HepG2 (cell line): ENCODE data around the gene SLFN14. TPM values are rescaled to one million over a fixed set of nuclear protein-coding genes. Genes with fewer than 3 reads are reported as not detected.

Experiments used
- AHR ChIP-seq: IDR thresholded peaks from 2 replicates; pipeline ENCODE4 v1.6.1; 2018; ENCODE audit warnings: missing genetic modification reagents, missing compliant biosample characterization
- AKNA ChIP-seq: sonication (generic); formaldehyde crosslinking; IDR thresholded peaks from 2 replicates; pipeline ENCODE4 v1.4.0; 2020; ENCODE audit warnings: missing genetic modification reagents, borderline replicate concordance
- EP300 ChIP-seq, 3 experiments: sonication (generic) in 1 of 3; formaldehyde crosslinking in 1 of 3; IDR thresholded peaks; 2 replicates each; pipeline versions ENCODE4 v1.5.1 to v1.6.1; 2011 to 2020; ENCODE audit warnings: low read depth in 2 of 3, low read length in 2 of 3, borderline replicate concordance in 1 of 3, improper control_type of control experiment in 1 of 3, mild to moderate bottlenecking in 1 of 3, missing genetic modification reagents in 1 of 3, moderate library complexity in 1 of 3
- EZH2 ChIP-seq: conservative IDR thresholded peaks from 2 replicates; pipeline ENCODE4 v1.6.1; 2012; ENCODE audit warnings: mild to moderate bottlenecking, low read depth, low read length, moderate library complexity
- FOXA3 ChIP-seq: IDR thresholded peaks from 2 replicates; pipeline ENCODE4 v1.6.1; 2016; ENCODE audit warnings: missing genetic modification reagents, missing compliant biosample characterization
- MIXL1 ChIP-seq: IDR thresholded peaks from 2 replicates; pipeline ENCODE4 v1.6.1; 2016
- MTA1 ChIP-seq: sonication (generic); formaldehyde crosslinking; IDR thresholded peaks from 2 replicates; pipeline ENCODE4 v1.4.0; 2020; ENCODE audit warnings: missing genetic modification reagents, mild to moderate bottlenecking, borderline replicate concordance
- MXI1 ChIP-seq: IDR thresholded peaks from 3 replicates; pipeline ENCODE4 v1.6.1; 2012; ENCODE audit warnings: low read depth, low read length, inconsistent platforms, borderline replicate concordance
- NAIF1 ChIP-seq: sonication (generic); formaldehyde crosslinking; IDR thresholded peaks from 2 replicates; pipeline ENCODE4 v1.5.0; 2020; ENCODE audit warnings: mild to moderate bottlenecking, missing genetic modification reagents, borderline replicate concordance
- NFRKB ChIP-seq: fragments of 450-650 bp; IDR thresholded peaks from 2 replicates; pipeline ENCODE4 v1.6.1; 2017
- POLR2G ChIP-seq: fragments of 200-400 bp; formaldehyde crosslinking; IDR thresholded peaks from 2 replicates; pipeline ENCODE4 v1.6.1; 2018; ENCODE audit warnings: mild to moderate bottlenecking, low read depth, low read length, moderate library complexity
- RNF2 ChIP-seq: fragments of 450-650 bp; conservative IDR thresholded peaks from 2 replicates; pipeline ENCODE4 v1.6.1; 2016; ENCODE audit warnings: low read depth
- ZNF256 ChIP-seq: sonication (generic); formaldehyde crosslinking; conservative IDR thresholded peaks from 2 replicates; pipeline ENCODE4 v1.4.0; 2020; ENCODE audit warnings: missing genetic modification reagents
- ZNF264 ChIP-seq: sonication (generic); formaldehyde crosslinking; IDR thresholded peaks from 2 replicates; pipeline ENCODE4 v1.4.0; 2020; ENCODE audit warnings: missing genetic modification reagents
- ZNF275 ChIP-seq: sonication (generic); formaldehyde crosslinking; IDR thresholded peaks from 2 replicates; pipeline ENCODE4 v1.8.0; 2022; ENCODE audit warnings: missing genetic modification reagents, mild to moderate bottlenecking, inconsistent platforms, borderline replicate concordance
- ZNF329 ChIP-seq: sonication (generic); formaldehyde crosslinking; IDR thresholded peaks from 2 replicates; pipeline ENCODE4 v1.9.0; 2021; ENCODE audit warnings: low read depth, mild to moderate bottlenecking, missing genetic modification reagents
- ZNF382 ChIP-seq: sonication (generic); formaldehyde crosslinking; IDR thresholded peaks from 2 replicates; pipeline ENCODE4 v1.5.0; 2020; ENCODE audit warnings: missing genetic modification reagents, mild to moderate bottlenecking, borderline replicate concordance
- ZNF431 ChIP-seq: sonication (generic); formaldehyde crosslinking; IDR thresholded peaks from 2 replicates; pipeline ENCODE4 v1.9.0; 2022; ENCODE audit warnings: missing genetic modification reagents, low read depth, mild to moderate bottlenecking, borderline replicate concordance
- ZNF460 ChIP-seq: sonication (generic); formaldehyde crosslinking; IDR thresholded peaks from 2 replicates; pipeline ENCODE4 v1.5.1; 2020; ENCODE audit warnings: missing genetic modification reagents, mild to moderate bottlenecking, borderline replicate concordance
- ZNF468 ChIP-seq: sonication (generic); formaldehyde crosslinking; IDR thresholded peaks from 2 replicates; pipeline ENCODE4 v1.8.0; 2022; ENCODE audit warnings: mild to moderate bottlenecking, moderate library complexity, missing genetic modification reagents
- ZNF513 ChIP-seq: sonication (generic); formaldehyde crosslinking; conservative IDR thresholded peaks from 2 replicates; pipeline ENCODE4 v1.5.0; 2020; ENCODE audit warnings: missing genetic modification reagents
- ZNF766 ChIP-seq: sonication (generic); formaldehyde crosslinking; IDR thresholded peaks from 2 replicates; pipeline ENCODE4 v1.5.0; 2020; ENCODE audit warnings: missing genetic modification reagents, borderline replicate concordance
- polyA plus RNA-seq, 8 experiments: library from polyadenylated mRNA; depleted of rRNA in 3 of 8; stranded (reverse) in 7 of 8; unstranded in 1 of 8; fragments of >200 nt; fragmentation: Illumina TruSeq in 4 of 8; extraction: Trizol in 4 of 8; gene quantifications; 2 replicates each; pipeline versions ENCODE4 v1.2.1 to v1.2.3, GENCODE V29; 2011 to 2016; ENCODE audit warnings: low read depth in 4 of 8, missing spikeins in 1 of 8, mixed read lengths in 1 of 8; ENCODE audit not compliant: insufficient read depth in 1 of 8
- total RNA-seq, 5 experiments: library from RNA; depleted of rRNA; stranded (reverse); fragments of >200 nt; fragmentation: Illumina TruSeq; extraction: Trizol; gene quantifications; 2 replicates each; pipeline ENCODE4 v1.2.3, GENCODE V29; 2016; ENCODE audit warnings: low read depth in 1 of 5

SLFN14 gene
- total and polyA plus RNA-seq, 2 of the 13 experiments (the other 11 are each of a cell fraction or from before 2014, with no cell fraction given) = not detected

- TF ChIP-seq AKNA (CRISPR knock-in tag) (no peak), ZNF329 (0 out of 2 replicates have a peak, but pooled peaks have one; percentile 37), POLR2G (peak; percentile 96), MXI1 (peak; percentile 40; the same call in 1 of the 3 replicates), ZNF766 (CRISPR knock-in tag) (0 out of 2 replicates have a peak, but pooled peaks have one; percentile 86), EP300 (IDR thresholded peaks at IDR 0.05; ENCODE audit: low read depth in 2 of 2, low read length in 2 of 2) (peak in 1 of 2 experiments; percentile 48; a peak in 1 of 4 replicates), EP300 (CRISPR knock-in tag; IDR thresholded peaks at IDR 0.05; ENCODE audit: borderline replicate concordance) (no peak), FOXA3 (CRISPR knock-in tag) (peak; percentile 46), NAIF1 (CRISPR knock-in tag) (no peak; the same call in 1 of the 2 replicates), EZH2 (no peak), AHR (0 out of 2 replicates have a peak, but pooled peaks have one; percentile 30), ZNF275 (peak; percentile 40; the same call in 1 of the 2 replicates), ZNF468 (CRISPR knock-in tag) (no peak), MIXL1 (peak; percentile 87), RNF2 (no peak; the same call in 1 of the 2 replicates), ZNF431 (no peak; the same call in 1 of the 2 replicates), ZNF382 (no peak), ZNF460 (CRISPR knock-in tag) (no peak), MTA1 (CRISPR knock-in tag) (peak; percentile 42; the same call in 1 of the 2 replicates), ZNF264 (peak; percentile 84), ZNF256 (CRISPR knock-in tag) (peak; percentile 64), NFRKB (no peak), ZNF513 (no peak)
Measured at GRCh38 chr17:35578197-35578928, 17.7 kb upstream of the SLFN14 start, which contains the start of gene PEX12 (continued).
